Ishikawa (cell line): ENCODE data around the gene CYP4F11.

Source experiments
- CEBPB ChIP-seq: IDR thresholded peaks from 2 replicates; pipeline ENCODE4 v1.6.1; 2012
- CREB1 ChIP-seq: IDR thresholded peaks from 2 replicates; pipeline ENCODE4 v1.6.1; 2012; ENCODE audit warnings: low read depth
- EGR1 ChIP-seq: IDR thresholded peaks from 2 replicates; pipeline ENCODE4 v1.6.1; 2012
- EP300 ChIP-seq: IDR thresholded peaks from 2 replicates; pipeline ENCODE4 v1.6.1; 2012; ENCODE audit warnings: borderline replicate concordance
- FOXM1 ChIP-seq: IDR thresholded peaks from 2 replicates; pipeline ENCODE4 v1.6.1; 2012; ENCODE audit warnings: low read depth, borderline replicate concordance
- NFIC ChIP-seq: IDR thresholded peaks from 2 replicates; pipeline ENCODE4 v1.6.1; 2012
- RAD21 ChIP-seq: IDR thresholded peaks from 2 replicates; pipeline ENCODE4 v1.6.1; 2012; ENCODE audit warnings: low read depth
- TAF1 ChIP-seq: IDR thresholded peaks from 2 replicates; pipeline ENCODE4 v1.6.1; 2012; ENCODE audit warnings: low read depth, mild to moderate bottlenecking
- TCF12 ChIP-seq: IDR thresholded peaks from 2 replicates; pipeline ENCODE4 v1.6.1; 2012; ENCODE audit warnings: low read depth
- TEAD4 ChIP-seq: IDR thresholded peaks from 2 replicates; pipeline ENCODE4 v1.6.1; 2012
- YY1 ChIP-seq: IDR thresholded peaks from 2 replicates; pipeline ENCODE4 v1.6.1; 2012; ENCODE audit warnings: low read depth
- ZBTB7A ChIP-seq: IDR thresholded peaks from 2 replicates; pipeline ENCODE4 v1.6.1; 2012; ENCODE audit warnings: low read depth
- TF ChIP-seq, protein P1 (sequence below): IDR thresholded peaks from 2 replicates; pipeline ENCODE4 v1.6.1; 2012
- TF ChIP-seq, protein P2 (sequence below): IDR thresholded peaks from 2 replicates; pipeline ENCODE4 v1.6.1; 2012; ENCODE audit warnings: low read depth, mild to moderate bottlenecking
- TF ChIP-seq, protein P3 (sequence below): IDR thresholded peaks from 2 replicates; pipeline ENCODE4 v1.6.1; 2012

CYP4F11 gene

DNA sequence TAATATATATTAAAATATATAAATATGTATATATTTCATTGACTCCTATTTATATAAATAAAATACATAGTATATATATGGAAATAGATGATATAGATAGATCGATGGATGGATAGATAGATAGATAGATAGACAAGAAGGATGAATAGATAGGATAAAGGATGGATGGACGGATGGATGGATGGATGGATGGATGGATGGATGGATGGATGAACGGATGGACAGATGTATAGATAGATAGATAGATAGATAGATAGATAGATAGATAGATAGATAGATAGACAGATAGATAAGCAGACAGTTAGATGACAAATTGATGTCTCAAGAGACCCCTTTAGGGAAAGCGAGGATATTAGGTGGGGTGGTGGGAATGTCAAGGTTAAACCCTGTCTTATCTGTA, 15.1 kb downstream of the CYP4F11 start:
- no peak for TF ChIP-seq TEAD4
- TF ChIP-seq ZBTB7A, result no peak
- TF ChIP-seq RAD21, result no peak
- TF ChIP-seq YY1, result no peak
- no peak for TF ChIP-seq CEBPB
- TF ChIP-seq, protein P1, sequence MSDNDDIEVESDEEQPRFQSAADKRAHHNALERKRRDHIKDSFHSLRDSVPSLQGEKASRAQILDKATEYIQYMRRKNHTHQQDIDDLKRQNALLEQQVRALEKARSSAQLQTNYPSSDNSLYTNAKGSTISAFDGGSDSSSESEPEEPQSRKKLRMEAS, result no peak
- no peak for TF ChIP-seq FOXM1
- TF ChIP-seq NFIC, result no peak
- TF ChIP-seq, protein P2, sequence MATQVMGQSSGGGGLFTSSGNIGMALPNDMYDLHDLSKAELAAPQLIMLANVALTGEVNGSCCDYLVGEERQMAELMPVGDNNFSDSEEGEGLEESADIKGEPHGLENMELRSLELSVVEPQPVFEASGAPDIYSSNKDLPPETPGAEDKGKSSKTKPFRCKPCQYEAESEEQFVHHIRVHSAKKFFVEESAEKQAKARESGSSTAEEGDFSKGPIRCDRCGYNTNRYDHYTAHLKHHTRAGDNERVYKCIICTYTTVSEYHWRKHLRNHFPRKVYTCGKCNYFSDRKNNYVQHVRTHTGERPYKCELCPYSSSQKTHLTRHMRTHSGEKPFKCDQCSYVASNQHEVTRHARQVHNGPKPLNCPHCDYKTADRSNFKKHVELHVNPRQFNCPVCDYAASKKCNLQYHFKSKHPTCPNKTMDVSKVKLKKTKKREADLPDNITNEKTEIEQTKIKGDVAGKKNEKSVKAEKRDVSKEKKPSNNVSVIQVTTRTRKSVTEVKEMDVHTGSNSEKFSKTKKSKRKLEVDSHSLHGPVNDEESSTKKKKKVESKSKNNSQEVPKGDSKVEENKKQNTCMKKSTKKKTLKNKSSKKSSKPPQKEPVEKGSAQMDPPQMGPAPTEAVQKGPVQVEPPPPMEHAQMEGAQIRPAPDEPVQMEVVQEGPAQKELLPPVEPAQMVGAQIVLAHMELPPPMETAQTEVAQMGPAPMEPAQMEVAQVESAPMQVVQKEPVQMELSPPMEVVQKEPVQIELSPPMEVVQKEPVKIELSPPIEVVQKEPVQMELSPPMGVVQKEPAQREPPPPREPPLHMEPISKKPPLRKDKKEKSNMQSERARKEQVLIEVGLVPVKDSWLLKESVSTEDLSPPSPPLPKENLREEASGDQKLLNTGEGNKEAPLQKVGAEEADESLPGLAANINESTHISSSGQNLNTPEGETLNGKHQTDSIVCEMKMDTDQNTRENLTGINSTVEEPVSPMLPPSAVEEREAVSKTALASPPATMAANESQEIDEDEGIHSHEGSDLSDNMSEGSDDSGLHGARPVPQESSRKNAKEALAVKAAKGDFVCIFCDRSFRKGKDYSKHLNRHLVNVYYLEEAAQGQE, result no peak
- no peak for TF ChIP-seq CREB1
- TF ChIP-seq EGR1, result no peak
- TF ChIP-seq EP300, result no peak
- no peak for TF ChIP-seq TCF12
- no peak for TF ChIP-seq TAF1
- TF ChIP-seq, protein P3, sequence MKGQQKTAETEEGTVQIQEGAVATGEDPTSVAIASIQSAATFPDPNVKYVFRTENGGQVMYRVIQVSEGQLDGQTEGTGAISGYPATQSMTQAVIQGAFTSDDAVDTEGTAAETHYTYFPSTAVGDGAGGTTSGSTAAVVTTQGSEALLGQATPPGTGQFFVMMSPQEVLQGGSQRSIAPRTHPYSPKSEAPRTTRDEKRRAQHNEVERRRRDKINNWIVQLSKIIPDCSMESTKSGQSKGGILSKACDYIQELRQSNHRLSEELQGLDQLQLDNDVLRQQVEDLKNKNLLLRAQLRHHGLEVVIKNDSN, result no peak

DNA sequence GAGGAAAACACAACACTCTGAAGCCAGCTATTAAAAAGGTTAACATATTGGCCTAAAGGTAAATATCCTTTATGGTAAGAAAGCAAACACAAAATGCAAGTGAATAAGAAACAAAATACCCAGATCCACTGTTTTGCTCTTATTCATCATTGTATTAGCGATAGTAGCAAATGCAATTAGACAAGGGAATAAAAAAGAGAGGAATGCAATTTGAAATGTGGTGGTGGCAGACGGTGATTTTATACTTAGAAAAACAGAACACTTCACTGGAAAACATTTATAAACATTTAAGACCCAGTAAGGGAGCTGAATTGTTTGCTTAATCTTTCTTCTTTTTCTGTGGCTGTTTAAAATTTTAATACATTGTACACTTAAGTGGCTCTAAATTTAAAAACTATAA, 19.2 kb downstream of the CYP4F11 start:
- TF ChIP-seq FOXM1 (no peak), TAF1 (no peak), TCF12 (no peak), EP300 (no peak), CREB1 (no peak), TEAD4 (no peak), NFIC (no peak), RAD21 (no peak), EGR1 (no peak)

DNA sequence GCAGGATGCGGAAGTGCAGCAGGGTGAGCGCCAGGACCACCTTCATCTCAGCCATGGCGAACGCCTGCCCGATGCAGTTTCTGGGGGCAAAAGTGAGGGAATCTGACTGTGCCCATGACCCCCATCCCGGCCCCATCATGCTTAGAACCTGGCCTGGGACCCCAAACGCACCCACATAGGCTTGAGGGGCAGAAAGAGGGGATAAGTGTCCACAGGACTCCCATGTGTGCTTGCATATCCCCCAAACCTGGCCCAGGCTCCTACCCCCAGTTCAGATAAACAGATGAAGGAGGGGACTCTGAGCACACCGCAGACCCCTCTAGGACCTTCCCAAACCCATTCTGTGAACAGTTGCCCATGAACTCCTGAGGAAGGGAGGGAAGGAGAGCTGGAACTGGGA, 20.5 kb downstream of the CYP4F11 start:
- no peak for TF ChIP-seq NFIC
- no peak for TF ChIP-seq CREB1
- TF ChIP-seq EP300, result no peak
- no peak for TF ChIP-seq CEBPB

DNA sequence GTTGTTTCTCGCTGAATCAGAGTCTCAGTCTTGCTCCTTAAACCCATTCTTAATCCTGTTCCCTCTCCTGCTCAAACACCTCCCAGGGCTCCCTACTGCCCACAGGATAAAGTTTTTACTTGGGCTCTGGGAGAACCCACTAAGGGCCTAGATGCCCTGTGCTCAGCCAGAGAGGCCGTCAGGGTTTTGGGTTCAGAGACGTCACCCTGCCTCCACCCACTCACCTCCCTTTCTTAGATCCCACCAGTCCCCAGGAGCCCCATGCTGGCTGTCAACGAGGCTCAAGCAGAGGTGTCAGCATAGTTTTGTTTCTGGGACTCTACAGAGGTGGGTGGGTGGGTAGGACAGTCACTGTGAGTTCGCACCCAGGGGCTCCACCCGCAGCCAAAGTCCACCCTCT, 20.9 kb downstream of the CYP4F11 start:
- TF ChIP-seq, protein P2, result no peak
- no peak for TF ChIP-seq ZBTB7A
- no peak for TF ChIP-seq RAD21
- TF ChIP-seq NFIC, result no peak
- TF ChIP-seq, protein P3, result no peak
- no peak for TF ChIP-seq YY1
- TF ChIP-seq CREB1, result no peak
- no peak for TF ChIP-seq EP300
- TF ChIP-seq, protein P1, result no peak
- no peak for TF ChIP-seq CEBPB
- TF ChIP-seq FOXM1, result no peak

DNA sequence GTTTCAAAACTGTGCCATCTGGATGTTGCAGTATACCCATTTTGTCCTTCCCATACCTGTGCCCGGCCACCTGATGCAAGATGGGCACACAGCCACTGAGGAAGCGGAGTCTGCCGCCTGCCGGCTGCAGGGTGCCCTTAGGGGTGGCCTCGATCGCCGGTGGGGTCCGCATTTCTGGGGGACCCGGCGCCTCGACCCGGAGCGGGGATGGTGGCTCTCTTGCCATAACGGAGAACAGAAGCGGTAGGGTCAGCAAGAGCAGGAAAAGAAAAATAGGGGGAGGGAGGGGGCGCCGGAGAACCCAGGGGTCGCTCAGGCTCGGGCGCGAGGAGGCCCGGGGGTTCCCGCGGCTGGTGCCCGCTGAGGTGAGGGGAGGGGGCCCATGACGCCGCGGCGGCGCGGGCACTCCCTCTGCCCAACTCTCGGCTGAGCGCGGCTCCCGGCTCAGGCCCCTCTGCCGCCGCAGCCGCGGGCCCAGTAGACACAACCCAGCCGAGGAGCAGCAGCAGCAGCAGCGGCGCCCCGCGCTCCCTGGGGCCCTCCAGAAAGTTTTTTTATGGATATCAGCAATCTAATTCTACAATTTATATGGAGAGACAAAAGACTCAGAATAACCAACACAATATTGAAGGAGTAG, 22.6 kb downstream of the CYP4F11 start:
- TF ChIP-seq, protein P1, result no peak
- no peak for TF ChIP-seq TAF1
- TF ChIP-seq EGR1, result no peak
- TF ChIP-seq RAD21, result no peak
- TF ChIP-seq TCF12, result no peak
- no peak for TF ChIP-seq NFIC
- TF ChIP-seq FOXM1, result no peak
- no peak for TF ChIP-seq CREB1
- TF ChIP-seq, protein P3, result no peak
- no peak for TF ChIP-seq YY1
- no peak for TF ChIP-seq ZBTB7A
- TF ChIP-seq, protein P2, result no peak
- TF ChIP-seq TEAD4, result no peak
- TF ChIP-seq CEBPB, result no peak
- TF ChIP-seq EP300, result no peak
